ENCODE data around the gene DAAM2.

DNA sequence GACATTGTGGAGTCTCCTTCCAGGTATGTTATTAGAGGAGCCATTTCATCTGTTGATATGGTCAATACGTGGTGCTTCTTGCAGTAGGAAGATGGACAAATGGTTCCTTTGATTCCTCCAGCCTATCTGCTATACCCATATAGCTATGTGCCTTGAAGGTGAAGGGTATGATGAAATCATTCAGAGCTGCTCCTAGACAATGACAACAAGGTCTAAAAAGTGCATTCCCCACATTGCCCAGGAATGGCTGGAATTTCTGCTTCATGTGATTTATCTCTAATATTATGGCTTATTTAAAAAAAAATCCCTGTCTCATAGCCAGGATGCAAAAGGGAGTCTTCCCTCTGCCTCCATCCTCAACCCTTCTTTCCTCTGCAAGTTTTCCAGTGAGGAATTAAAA lies 14.1 kb downstream of the DAAM2 start:
- no peak for TF ChIP-seq CTCF (conservative IDR thresholded peaks at IDR 0.05; ENCODE audit: low read depth, low read length)
- no peak for TF ChIP-seq EZH2 (IDR thresholded peaks at IDR 0.05; ENCODE audit: borderline replicate concordance, low read depth, low read length, poor library complexity, severe bottlenecking)

All from A673 (cell line).